Ammon's horn (tissue), 1 donor: Measurements from ENCODE around the gene ACER1.
A peak's percentile ranks its signal among the peaks of the same experiment; 100 is the strongest.
"Not testable (repeated sequence)": the region's sequence is repeated elsewhere in the genome, so short reads cannot be mapped to it uniquely, and the experiment has no call there.

ENCODE experiments used
- DNase-seq: peaks from one replicate; pipeline ENCODE4 v3.0.0-alpha.2; 2016; ENCODE audit warnings: low spot score

ACER1 gene

GRCh38 chr19:6287269-6287885 is 46.0 kb downstream of the ACER1 start:
- no peak for DNase-seq

GRCh38 chr19:6286676-6287075 is 46.7 kb downstream of the ACER1 start:
- DNase-seq, result no peak

- not testable (repeated sequence) for DNase-seq
Observed at GRCh38 chr19:6282393-6282792, 51.0 kb downstream of the ACER1 start.

GRCh38 chr19:6279931-6280591 is 53.4 kb downstream of the ACER1 start, which contains the start of gene MLLT1:
Gene MLLT1 (minus strand): TSS chr19:6279975. CDS start chr19:6279784, 191 bp downstream.
- DNase-seq, result peak; percentile 98

- no peak for DNase-seq
Observed at GRCh38 chr19:6279620-6279930, 53.8 kb downstream of the ACER1 start.

- DNase-seq, result no peak
Observed at GRCh38 chr19:6278740-6279619, 54.4 kb downstream of the ACER1 start.

- no peak for DNase-seq
Observed at GRCh38 chr19:6278051-6278450, 55.4 kb downstream of the ACER1 start.

- no peak for DNase-seq
Observed at GRCh38 chr19:6276447-6276846, 57.0 kb downstream of the ACER1 start.

- no peak for DNase-seq
Observed at GRCh38 chr19:6275170-6275744, 58.2 kb downstream of the ACER1 start.

- DNase-seq, result no peak
Observed at GRCh38 chr19:6274756-6275155, 58.7 kb downstream of the ACER1 start.

- DNase-seq, result peak; percentile 75
Observed at GRCh38 chr19:6273701-6274601, 59.5 kb downstream of the ACER1 start.

- DNase-seq, result no peak
Observed at GRCh38 chr19:6272913-6273600, 60.4 kb downstream of the ACER1 start.

GRCh38 chr19:6272411-6272791 is 61.0 kb downstream of the ACER1 start:
- DNase-seq, result no peak

- peak; percentile 75 for DNase-seq
Observed at GRCh38 chr19:6271721-6272410, 61.5 kb downstream of the ACER1 start.

GRCh38 chr19:6271251-6271650 is 62.2 kb downstream of the ACER1 start:
- no peak for DNase-seq

- no peak for DNase-seq
Observed at GRCh38 chr19:6270822-6271221, 62.6 kb downstream of the ACER1 start.

- no peak for DNase-seq
Observed at GRCh38 chr19:6270076-6270745, 63.2 kb downstream of the ACER1 start.

GRCh38 chr19:6269101-6269886 is 64.1 kb downstream of the ACER1 start:
- no peak for DNase-seq

- DNase-seq, result no peak
Observed at GRCh38 chr19:6268382-6268771, 65.0 kb downstream of the ACER1 start.
